NCI-H2227 treated with DMSO at 0.1 percent for 48 hours (cell line): ENCODE data around the gene CDK12.
A peak's percentile ranks its signal among the peaks of the same experiment; 100 is the strongest.
"Not testable (repeated sequence)": the region's sequence is repeated elsewhere in the genome, so short reads cannot be mapped to it uniquely, and the experiment has no call there.

Experiments used
- DNase-seq: peaks from one replicate; lab custom pipeline; 2025; lab: John Stamatoyannopoulos, UW

CDK12 gene

GRCh38 chr17:39496921-39497320, 35.6 kb downstream of the CDK12 start:
- DNase-seq: not testable (repeated sequence)

GRCh38 chr17:39507511-39507910, 46.2 kb downstream of the CDK12 start:
- no peak for DNase-seq

DNA sequence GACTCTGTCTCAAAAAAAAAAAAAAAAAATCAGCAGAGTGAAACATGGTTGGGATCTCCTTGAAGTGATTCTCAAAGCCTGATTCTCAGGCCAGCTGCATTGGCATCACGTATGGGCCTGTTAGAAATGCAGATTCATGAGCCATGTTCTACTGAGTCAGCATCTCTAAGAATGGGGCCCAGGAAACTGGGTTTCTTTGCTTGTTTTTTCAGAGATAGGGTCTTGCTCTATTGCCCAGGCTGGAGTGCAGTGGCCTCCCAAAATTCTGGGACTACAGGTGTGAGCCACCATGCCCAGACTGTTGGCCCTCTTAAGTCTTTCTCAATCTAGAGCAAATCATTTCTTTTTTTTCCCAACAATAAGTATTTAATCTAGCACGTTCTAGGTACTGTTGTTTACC, 47.7 kb downstream of the CDK12 start:
- no peak for DNase-seq

DNA sequence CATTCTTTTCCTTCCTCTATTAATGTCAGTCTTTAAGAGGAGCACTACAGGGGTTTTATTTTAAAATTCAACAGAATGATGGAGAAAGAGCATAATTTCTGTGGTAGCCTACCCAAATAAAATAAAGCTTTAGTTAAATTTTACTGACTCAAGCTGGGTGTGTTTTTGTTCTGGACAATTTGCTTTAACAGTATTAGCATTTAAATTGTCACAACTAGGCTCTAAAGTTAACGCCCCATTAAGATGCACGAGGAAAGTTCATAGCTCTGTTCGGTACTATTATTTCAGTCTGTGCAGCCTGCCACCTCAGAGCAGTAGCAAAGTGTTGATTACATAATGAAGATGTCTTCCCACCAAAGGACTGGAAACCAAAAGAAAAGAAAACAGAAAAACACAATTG, 52.0 kb downstream of the CDK12 start:
- peak; percentile 21 for DNase-seq

- no peak for DNase-seq
Measured at GRCh38 chr17:39513915-39514314, 52.6 kb downstream of the CDK12 start.

DNA sequence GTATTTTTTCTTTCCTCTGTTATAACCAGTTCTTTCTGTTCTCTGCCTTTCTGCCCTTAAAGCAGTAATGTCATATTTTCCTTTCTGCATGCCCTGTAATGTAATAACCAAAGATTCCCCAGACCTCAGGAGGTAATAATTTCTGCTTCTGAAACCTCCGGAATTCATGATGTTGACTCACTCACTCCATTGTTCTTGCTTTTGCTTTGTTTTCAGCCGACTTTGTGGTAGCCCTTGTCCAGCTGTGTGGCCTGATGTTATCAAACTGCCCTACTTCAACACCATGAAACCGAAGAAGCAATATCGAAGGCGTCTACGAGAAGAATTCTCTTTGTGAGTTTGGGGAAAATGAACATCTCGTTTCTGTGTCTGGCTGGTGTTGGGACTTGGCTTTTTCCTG, 55.9 kb downstream of the CDK12 start:
- DNase-seq: no peak

DNA sequence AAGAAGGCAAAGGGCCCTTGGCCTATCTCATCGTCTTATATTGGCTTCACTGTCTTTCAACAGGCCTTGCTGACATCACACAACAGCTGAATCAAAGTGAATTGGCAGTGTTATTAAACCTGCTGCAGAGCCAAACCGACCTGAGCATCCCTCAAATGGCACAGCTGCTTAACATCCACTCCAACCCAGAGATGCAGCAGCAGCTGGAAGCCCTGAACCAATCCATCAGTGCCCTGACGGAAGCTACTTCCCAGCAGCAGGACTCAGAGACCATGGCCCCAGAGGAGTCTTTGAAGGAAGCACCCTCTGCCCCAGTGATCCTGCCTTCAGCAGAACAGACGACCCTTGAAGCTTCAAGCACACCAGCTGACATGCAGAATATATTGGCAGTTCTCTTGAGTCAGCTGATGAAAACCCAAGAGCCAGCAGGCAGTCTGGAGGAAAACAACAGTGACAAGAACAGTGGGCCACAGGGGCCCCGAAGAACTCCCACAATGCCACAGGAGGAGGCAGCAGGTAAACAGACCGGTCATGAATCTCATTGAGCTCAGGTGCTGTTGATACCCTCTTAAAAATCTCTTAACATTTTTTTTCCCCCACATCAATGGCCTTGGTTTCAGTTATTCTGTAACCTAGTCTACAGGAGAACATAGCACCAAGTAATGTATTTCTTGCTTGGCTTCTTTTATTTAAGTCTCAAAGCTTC, 64.7 kb downstream of the CDK12 start:
- DNase-seq: no peak

- no peak for DNase-seq
Measured at GRCh38 chr17:39527220-39527813, 66.0 kb downstream of the CDK12 start.

- DNase-seq: no peak
Measured at GRCh38 chr17:39529455-39529854, 68.2 kb downstream of the CDK12 start.

DNA sequence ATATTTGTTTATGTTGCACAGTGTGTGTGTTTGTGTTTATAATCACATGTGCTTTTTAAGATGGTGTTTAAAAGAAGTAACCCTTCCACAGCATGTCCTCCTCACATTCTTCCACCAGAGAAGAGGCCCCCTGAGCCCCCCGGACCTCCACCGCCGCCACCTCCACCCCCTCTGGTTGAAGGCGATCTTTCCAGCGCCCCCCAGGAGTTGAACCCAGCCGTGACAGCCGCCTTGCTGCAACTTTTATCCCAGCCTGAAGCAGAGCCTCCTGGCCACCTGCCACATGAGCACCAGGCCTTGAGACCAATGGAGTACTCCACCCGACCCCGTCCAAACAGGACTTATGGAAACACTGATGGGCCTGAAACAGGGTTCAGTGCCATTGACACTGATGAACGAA, 69.2 kb downstream of the CDK12 start:
- no peak for DNase-seq

DNA sequence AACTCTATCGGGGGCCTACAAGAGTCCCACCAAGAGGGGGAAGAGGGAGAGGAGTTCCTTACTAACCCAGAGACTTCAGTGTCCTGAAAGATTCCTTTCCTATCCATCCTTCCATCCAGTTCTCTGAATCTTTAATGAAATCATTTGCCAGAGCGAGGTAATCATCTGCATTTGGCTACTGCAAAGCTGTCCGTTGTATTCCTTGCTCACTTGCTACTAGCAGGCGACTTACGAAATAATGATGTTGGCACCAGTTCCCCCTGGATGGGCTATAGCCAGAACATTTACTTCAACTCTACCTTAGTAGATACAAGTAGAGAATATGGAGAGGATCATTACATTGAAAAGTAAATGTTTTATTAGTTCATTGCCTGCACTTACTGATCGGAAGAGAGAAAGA, 70.0 kb downstream of the CDK12 start:
- no peak for DNase-seq

- no peak for DNase-seq
Measured at GRCh38 chr17:39533891-39534290, 72.6 kb downstream of the CDK12 start.

- DNase-seq: no peak
Measured at GRCh38 chr17:39534768-39535405, 73.6 kb downstream of the CDK12 start.

- no peak for DNase-seq
Measured at GRCh38 chr17:39536468-39536867, 75.2 kb downstream of the CDK12 start.

DNA sequence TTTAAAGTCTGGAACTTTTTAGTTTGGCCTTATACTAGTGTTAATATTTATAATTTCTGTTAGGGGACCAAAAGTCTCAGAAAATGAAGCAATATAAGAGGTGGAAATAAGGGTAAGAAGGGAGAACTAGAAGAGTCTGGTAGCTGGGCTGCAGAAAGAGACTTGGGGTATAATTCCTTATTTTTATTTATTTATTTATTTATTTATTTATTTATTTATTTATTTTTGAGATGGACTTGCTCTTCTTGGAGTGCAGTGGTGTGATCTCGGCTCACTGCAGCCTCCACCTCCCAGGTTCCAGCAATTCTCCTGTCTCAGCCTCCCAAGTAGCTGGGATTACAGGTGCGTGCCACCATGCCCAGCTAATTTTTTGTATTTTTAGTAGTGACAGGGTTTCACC, 76.1 kb downstream of the CDK12 start:
- DNase-seq: not testable (repeated sequence)

GRCh38 chr17:39538866-39539265, 77.6 kb downstream of the CDK12 start:
- no peak for DNase-seq

DNA sequence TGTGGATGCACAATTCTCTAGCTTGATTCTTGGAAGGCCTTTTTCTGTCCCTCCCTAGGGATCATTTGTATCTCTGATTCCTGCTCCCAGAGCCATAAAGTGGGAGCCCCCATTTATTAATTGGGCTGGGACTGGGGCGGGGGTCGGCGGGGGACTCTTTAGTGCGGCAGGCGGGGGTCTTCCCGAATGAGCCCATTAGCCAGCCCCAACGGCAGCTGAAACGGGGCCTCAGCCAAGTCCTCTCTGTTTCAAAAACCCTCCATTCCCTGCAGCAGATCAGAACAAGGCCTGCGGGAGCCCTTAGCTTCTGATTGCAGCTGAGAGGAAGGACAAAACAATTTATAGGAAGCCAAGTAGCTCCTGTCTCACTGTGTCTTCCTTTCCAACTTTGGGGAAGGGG, 79.3 kb downstream of the CDK12 start:
- no peak for DNase-seq

DNA sequence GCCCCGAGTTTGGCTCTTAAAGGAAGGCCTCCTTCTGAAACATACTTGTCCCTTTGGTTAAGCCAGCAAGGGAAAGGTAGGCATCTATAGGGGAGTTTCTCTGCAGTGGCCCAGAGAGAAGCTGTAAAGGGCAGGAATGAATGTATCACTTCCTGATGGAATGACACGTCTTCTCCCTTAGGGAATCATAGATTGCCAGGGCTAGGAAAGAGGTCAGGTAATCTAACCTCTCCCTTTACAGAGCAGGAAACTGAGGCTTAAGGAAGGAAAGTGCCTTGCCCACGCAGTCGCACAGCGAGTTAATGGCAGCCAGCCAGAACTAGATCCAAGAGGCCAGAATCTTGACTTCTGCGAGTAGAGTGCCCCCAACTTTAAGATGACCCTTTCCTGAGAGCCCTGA, 80.4 kb downstream of the CDK12 start:
- no peak for DNase-seq

DNA sequence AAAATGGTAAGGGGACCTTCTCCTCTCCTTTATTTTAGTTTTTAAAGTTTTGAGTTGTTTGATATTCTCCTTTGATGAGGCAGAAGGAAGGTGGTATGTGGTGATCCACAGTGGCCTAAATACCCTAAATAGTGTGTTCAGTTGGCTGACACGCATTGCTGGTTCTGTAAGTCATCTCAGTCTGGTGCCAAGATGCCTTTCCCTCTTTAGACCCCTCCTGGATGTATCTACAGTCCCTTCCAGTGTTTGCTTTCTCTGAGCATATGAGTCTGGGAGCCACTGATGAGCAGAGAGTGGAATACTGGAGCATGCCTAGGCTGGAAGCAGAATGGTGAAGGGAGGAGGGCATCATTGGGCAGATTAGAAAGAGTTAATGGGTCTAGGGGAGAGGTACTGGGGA, 81.9 kb downstream of the CDK12 start:
- no peak for DNase-seq

- no peak for DNase-seq
Measured at GRCh38 chr17:39543664-39544063, 82.4 kb downstream of the CDK12 start.

DNA sequence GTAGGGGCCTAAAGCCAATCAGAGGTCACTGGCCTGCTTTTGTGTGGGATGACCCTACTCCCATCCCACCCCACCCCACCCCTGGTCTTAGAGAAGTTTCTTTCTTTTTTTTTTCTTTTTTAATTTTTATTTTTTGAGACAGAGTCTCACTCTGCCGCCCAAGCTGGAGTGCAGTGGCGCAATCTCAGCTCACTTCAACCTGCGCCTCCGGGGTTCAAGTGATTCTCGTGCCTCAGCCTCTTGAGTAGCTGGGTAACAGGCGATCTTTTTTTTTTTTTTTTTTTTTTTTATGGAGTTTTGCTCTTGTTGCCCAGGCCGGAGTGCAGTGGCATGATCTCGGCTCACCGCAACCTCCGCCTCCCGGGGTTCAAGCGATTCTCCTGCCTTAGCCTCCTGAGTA, 83.1 kb downstream of the CDK12 start:
- DNase-seq: not testable (repeated sequence)

DNA sequence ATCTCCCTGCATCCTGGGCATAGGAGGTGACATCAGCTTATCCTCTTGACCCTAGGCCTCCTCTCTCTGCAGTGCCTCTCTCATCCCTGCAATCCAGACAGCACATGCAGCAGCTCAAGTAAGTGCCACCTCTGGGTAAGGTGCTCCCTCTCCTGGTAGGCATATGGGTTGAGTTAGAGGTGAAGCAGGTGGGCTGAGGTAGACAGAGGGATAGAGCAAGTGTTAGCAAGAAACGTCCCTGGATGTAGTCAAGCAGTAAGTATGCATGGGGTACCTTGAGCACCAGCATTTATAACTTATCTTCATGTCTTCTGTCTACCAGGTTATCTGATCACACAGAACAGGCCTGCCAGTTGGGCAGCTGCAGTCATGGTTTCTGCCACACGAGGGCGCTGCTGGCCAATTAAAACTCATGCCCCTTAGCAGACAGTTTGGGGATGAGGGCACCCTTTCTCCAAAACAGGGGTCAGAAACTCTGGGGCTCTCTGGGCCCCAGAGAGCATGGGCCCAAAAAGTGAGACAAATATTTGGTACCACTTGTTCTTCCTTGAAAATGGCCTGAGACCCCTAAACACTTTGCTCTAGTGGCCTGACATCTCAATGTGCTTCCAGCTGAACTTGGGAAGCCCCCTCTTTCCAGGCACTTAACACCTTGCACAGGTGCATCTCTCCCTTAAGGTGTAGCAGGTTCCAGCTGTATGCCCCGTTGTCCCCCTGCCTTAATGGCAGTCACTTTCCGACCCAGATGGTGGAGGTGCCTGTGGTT, 86.6 kb downstream of the CDK12 start:
- DNase-seq: peak; percentile 21
